ENCODE data around the gene SSH2. TPM values are rescaled to one million over a fixed set of nuclear protein-coding genes. Genes with fewer than 3 reads are reported as not detected.
A peak's percentile ranks its signal among the peaks of the same experiment; 100 is the strongest.
"Not testable (repeated sequence)": the region's sequence is repeated elsewhere in the genome, so short reads cannot be mapped to it uniquely, and the experiment has no call there.

SSH2 gene
- total RNA-seq, 1 donor from 2014 or later = 23.0 TPM

GRCh38 chr17:29731589-29731929, 198.5 kb downstream of the SSH2 start:
- H3K4me3 ChIP-seq (ENCODE audit: low read length in 3 of 3) = no peak overlapping the region
- no peaks in the 10 kb centered on the region for H3K27me3 ChIP-seq (ENCODE audit: control insufficient read depth in 3 of 3, insufficient read depth in 3 of 3, low read length in 3 of 3)
- no peaks in the 10 kb centered on the region for H3K9me3 ChIP-seq (ENCODE audit: control insufficient read depth in 3 of 3, low read length in 3 of 3)
- no peak overlapping the region for H3K27ac ChIP-seq (ENCODE audit: low read depth, low read length)
- H3K9ac ChIP-seq (ENCODE audit: low read depth in 1 of 3, low read length in 3 of 3) = no peak overlapping the region
- H3K4me1 ChIP-seq (ENCODE audit: control insufficient read depth in 3 of 3, insufficient read depth in 3 of 3, low read length in 3 of 3) = peaks cover 24 to 26% (median 24%) of the 10 kb centered on the region in 3 donors
- peaks cover 0 to 7% (median 0%) of the 10 kb centered on the region in 3 donors for H3K36me3 ChIP-seq (ENCODE audit: control insufficient read depth in 3 of 3, insufficient read depth in 3 of 3, low read length in 3 of 3)

- Histone ChIP-seq H3K27me3 (ENCODE audit: control insufficient read depth in 3 of 3, insufficient read depth in 3 of 3, low read length in 3 of 3) (no peaks in the 10 kb centered on the region), H3K27ac (ENCODE audit: low read depth, low read length) (no peak overlapping the region), H3K4me3 (ENCODE audit: low read length in 3 of 3) (no peak overlapping the region), H3K4me1 (ENCODE audit: control insufficient read depth in 3 of 3, insufficient read depth in 3 of 3, low read length in 3 of 3) (peaks cover 24 to 27% (median 24%) of the 10 kb centered on the region in 3 donors), H3K9me3 (ENCODE audit: control insufficient read depth in 3 of 3, low read length in 3 of 3) (no peaks in the 10 kb centered on the region), H3K36me3 (ENCODE audit: control insufficient read depth in 3 of 3, insufficient read depth in 3 of 3, low read length in 3 of 3) (peaks cover 0 to 5% (median 0%) of the 10 kb centered on the region in 3 donors), H3K9ac (ENCODE audit: low read depth in 1 of 3, low read length in 3 of 3) (no peak overlapping the region)
Measured at GRCh38 chr17:29728490-29728889, 201.5 kb downstream of the SSH2 start.

GRCh38 chr17:29726715-29727252, 203.2 kb downstream of the SSH2 start:
- H3K9ac ChIP-seq (ENCODE audit: low read depth in 1 of 3, low read length in 3 of 3) = no peak overlapping the region
- peaks cover 0 to 5% (median 0%) of the 10 kb centered on the region in 3 donors for H3K36me3 ChIP-seq (ENCODE audit: control insufficient read depth in 3 of 3, insufficient read depth in 3 of 3, low read length in 3 of 3)
- H3K9me3 ChIP-seq (ENCODE audit: control insufficient read depth in 3 of 3, low read length in 3 of 3) = no peaks in the 10 kb centered on the region
- no peaks in the 10 kb centered on the region for H3K27me3 ChIP-seq (ENCODE audit: control insufficient read depth in 3 of 3, insufficient read depth in 3 of 3, low read length in 3 of 3)
- peak overlapping the region; percentile 34 for H3K27ac ChIP-seq (ENCODE audit: low read depth, low read length)
- H3K4me1 ChIP-seq (ENCODE audit: control insufficient read depth in 3 of 3, insufficient read depth in 3 of 3, low read length in 3 of 3) = peaks cover 19 to 23% (median 19%) of the 10 kb centered on the region in 3 donors
- no peak overlapping the region for H3K4me3 ChIP-seq (ENCODE audit: low read length in 3 of 3)

- not testable (repeated sequence) for H3K27me3 ChIP-seq (ENCODE audit: control insufficient read depth in 3 of 3, insufficient read depth in 3 of 3, low read length in 3 of 3); H3K36me3 ChIP-seq (ENCODE audit: control insufficient read depth in 3 of 3, insufficient read depth in 3 of 3, low read length in 3 of 3); H3K9ac ChIP-seq (ENCODE audit: low read depth in 1 of 3, low read length in 3 of 3); H3K4me3 ChIP-seq (ENCODE audit: low read length in 3 of 3); H3K27ac ChIP-seq (ENCODE audit: low read depth, low read length); H3K9me3 ChIP-seq (ENCODE audit: control insufficient read depth in 3 of 3, low read length in 3 of 3)
- H3K4me1 ChIP-seq (ENCODE audit: control insufficient read depth in 3 of 3, insufficient read depth in 3 of 3, low read length in 3 of 3) = peaks cover 22 to 25% (median 22%) of the 10 kb centered on the region in 3 donors
Measured at GRCh38 chr17:29725408-29725807, 204.6 kb downstream of the SSH2 start.

- Histone ChIP-seq H3K9ac (ENCODE audit: low read depth in 1 of 3, low read length in 3 of 3) (peak overlapping the region in 1 of 3 donors; percentile 45), H3K27me3 (ENCODE audit: control insufficient read depth in 3 of 3, insufficient read depth in 3 of 3, low read length in 3 of 3) (no peaks in the 10 kb centered on the region), H3K4me3 (ENCODE audit: low read length in 3 of 3) (no peak overlapping the region), H3K4me1 (ENCODE audit: control insufficient read depth in 3 of 3, insufficient read depth in 3 of 3, low read length in 3 of 3) (peaks cover 26 to 32% (median 27%) of the 10 kb centered on the region in 3 donors), H3K36me3 (ENCODE audit: control insufficient read depth in 3 of 3, insufficient read depth in 3 of 3, low read length in 3 of 3) (peaks cover 0 to 3% (median under 1%) of the 10 kb centered on the region in 3 donors), H3K27ac (ENCODE audit: low read depth, low read length) (peak overlapping the region; percentile 66), H3K9me3 (ENCODE audit: control insufficient read depth in 3 of 3, low read length in 3 of 3) (no peaks in the 10 kb centered on the region)
Measured at GRCh38 chr17:29723278-29724047, 206.6 kb downstream of the SSH2 start.

- Histone ChIP-seq H3K9ac (ENCODE audit: low read depth in 1 of 3, low read length in 3 of 3) (peak overlapping the region in 2 of 3 donors; percentile 21 to 45), H3K27ac (ENCODE audit: low read depth, low read length) (peak overlapping the region; percentile 66), H3K9me3 (ENCODE audit: control insufficient read depth in 3 of 3, low read length in 3 of 3) (no peaks in the 10 kb centered on the region), H3K27me3 (ENCODE audit: control insufficient read depth in 3 of 3, insufficient read depth in 3 of 3, low read length in 3 of 3) (no peaks in the 10 kb centered on the region), H3K36me3 (ENCODE audit: control insufficient read depth in 3 of 3, insufficient read depth in 3 of 3, low read length in 3 of 3) (peaks cover 0 to 3% (median 0%) of the 10 kb centered on the region in 3 donors), H3K4me3 (ENCODE audit: low read length in 3 of 3) (peak overlapping the region in 2 of 3 donors; percentile 15 to 61), H3K4me1 (ENCODE audit: control insufficient read depth in 3 of 3, insufficient read depth in 3 of 3, low read length in 3 of 3) (peaks cover 26 to 36% (median 27%) of the 10 kb centered on the region in 3 donors)
Measured at GRCh38 chr17:29722411-29723198, 207.4 kb downstream of the SSH2 start.

- no peaks in the 10 kb centered on the region for H3K9me3 ChIP-seq (ENCODE audit: control insufficient read depth in 3 of 3, low read length in 3 of 3)
- H3K4me1 ChIP-seq (ENCODE audit: control insufficient read depth in 3 of 3, insufficient read depth in 3 of 3, low read length in 3 of 3) = peaks cover 20 to 44% (median 20%) of the 10 kb centered on the region in 3 donors
- no peak overlapping the region for H3K9ac ChIP-seq (ENCODE audit: low read depth in 1 of 3, low read length in 3 of 3)
- peaks cover 0 to 3% (median 0%) of the 10 kb centered on the region in 3 donors for H3K36me3 ChIP-seq (ENCODE audit: control insufficient read depth in 3 of 3, insufficient read depth in 3 of 3, low read length in 3 of 3)
- H3K4me3 ChIP-seq (ENCODE audit: low read length in 3 of 3) = no peak overlapping the region
- no peaks in the 10 kb centered on the region for H3K27me3 ChIP-seq (ENCODE audit: control insufficient read depth in 3 of 3, insufficient read depth in 3 of 3, low read length in 3 of 3)
- no peak overlapping the region for H3K27ac ChIP-seq (ENCODE audit: low read depth, low read length)
Measured at GRCh38 chr17:29720551-29720950, 209.5 kb downstream of the SSH2 start.

- no peak overlapping the region for H3K27ac ChIP-seq (ENCODE audit: low read depth, low read length)
- H3K36me3 ChIP-seq (ENCODE audit: control insufficient read depth in 3 of 3, insufficient read depth in 3 of 3, low read length in 3 of 3) = peaks cover 0 to 3% (median 0%) of the 10 kb centered on the region in 3 donors
- H3K9ac ChIP-seq (ENCODE audit: low read depth in 1 of 3, low read length in 3 of 3) = no peak overlapping the region
- H3K9me3 ChIP-seq (ENCODE audit: control insufficient read depth in 3 of 3, low read length in 3 of 3) = no peaks in the 10 kb centered on the region
- peaks cover 20 to 48% (median 20%) of the 10 kb centered on the region in 3 donors for H3K4me1 ChIP-seq (ENCODE audit: control insufficient read depth in 3 of 3, insufficient read depth in 3 of 3, low read length in 3 of 3)
- no peaks in the 10 kb centered on the region for H3K27me3 ChIP-seq (ENCODE audit: control insufficient read depth in 3 of 3, insufficient read depth in 3 of 3, low read length in 3 of 3)
- H3K4me3 ChIP-seq (ENCODE audit: low read length in 3 of 3) = no peak overlapping the region
Measured at GRCh38 chr17:29719469-29719868, 210.6 kb downstream of the SSH2 start.

- Histone ChIP-seq H3K9me3 (ENCODE audit: control insufficient read depth in 3 of 3, low read length in 3 of 3) (no peaks in the 10 kb centered on the region), H3K9ac (ENCODE audit: low read depth in 1 of 3, low read length in 3 of 3) (no peak overlapping the region), H3K4me1 (ENCODE audit: control insufficient read depth in 3 of 3, insufficient read depth in 3 of 3, low read length in 3 of 3) (peaks cover 24 to 54% (median 24%) of the 10 kb centered on the region in 3 donors), H3K36me3 (ENCODE audit: control insufficient read depth in 3 of 3, insufficient read depth in 3 of 3, low read length in 3 of 3) (peaks cover 0 to 3% (median 0%) of the 10 kb centered on the region in 3 donors), H3K4me3 (ENCODE audit: low read length in 3 of 3) (no peak overlapping the region), H3K27ac (ENCODE audit: low read depth, low read length) (no peak overlapping the region), H3K27me3 (ENCODE audit: control insufficient read depth in 3 of 3, insufficient read depth in 3 of 3, low read length in 3 of 3) (no peaks in the 10 kb centered on the region)
Measured at GRCh38 chr17:29718446-29719039, 211.5 kb downstream of the SSH2 start.

All from skeletal muscle tissue (tissue), 4 donors.